Neuronal stem cell (in vitro differentiated cells): ENCODE measurements around the gene SFR1.
"Not testable (repeated sequence)": the region's sequence is repeated elsewhere in the genome, so short reads cannot be mapped to it uniquely, and the experiment has no call there.

ENCODE experiments used
- DNase-seq: peaks from one replicate; pipeline ENCODE4 v3.0.0-alpha.2; 2013; ENCODE audit warnings: low spot score
- H2AFZ ChIP-seq: one replicate; pipeline ENCODE4 v1.6.1; 2013; ENCODE audit warnings: mild to moderate bottlenecking, low read length, inconsistent platforms
- H2AK5ac ChIP-seq: 2 replicates; pipeline ENCODE4 v1.6.1; 2013; ENCODE audit warnings: low read depth, mild to moderate bottlenecking, inconsistent platforms, low read length, moderate library complexity, mixed read lengths
- H2BK120ac ChIP-seq: 2 replicates; pipeline ENCODE4 v1.6.1; 2013; ENCODE audit warnings: low read depth, mild to moderate bottlenecking, inconsistent platforms, low read length, moderate library complexity, mixed read lengths
- H2BK12ac ChIP-seq: one replicate; pipeline ENCODE4 v1.6.1; 2013; ENCODE audit warnings: low read length, inconsistent platforms
- H2BK15ac ChIP-seq: 2 replicates; pipeline ENCODE4 v1.6.1; 2013; ENCODE audit warnings: mild to moderate bottlenecking, low read length, inconsistent platforms, mixed read lengths
- H2BK5ac ChIP-seq: one replicate; pipeline ENCODE4 v1.6.1; 2013; ENCODE audit warnings: inconsistent platforms, mild to moderate bottlenecking, low read length, moderate library complexity
- H3K14ac ChIP-seq: one replicate; pipeline ENCODE4 v1.6.1; 2013; ENCODE audit warnings: low read length, inconsistent platforms
- H3K18ac ChIP-seq: 2 replicates; pipeline ENCODE4 v1.6.1; 2013; ENCODE audit warnings: low read length, inconsistent platforms
- H3K23ac ChIP-seq: 2 replicates; pipeline ENCODE4 v1.6.1; 2013; ENCODE audit warnings: low read depth, mild to moderate bottlenecking, mixed read lengths, low read length, inconsistent platforms; ENCODE audit not compliant: poor library complexity
- H3K27ac ChIP-seq: replicated peaks from 3 replicates; pipeline ENCODE4 v1.5.1; 2013; ENCODE audit warnings: low read length, inconsistent platforms
- H3K27me3 ChIP-seq, 3 experiments: 2 replicates each; pipeline ENCODE4 v1.6.1; 2013; ENCODE audit warnings: low read length in 3 of 3, mild to moderate bottlenecking in 2 of 3, inconsistent platforms in 1 of 3, low read depth in 1 of 3, mixed read lengths in 1 of 3, moderate library complexity in 1 of 3; ENCODE audit not compliant: control insufficient read depth in 3 of 3, insufficient read depth in 3 of 3
- H3K36me3 ChIP-seq, 2 donors: replicated peaks in 1 of 2; 2 replicates each; pipeline ENCODE4 v1.6.1; 2013; ENCODE audit warnings: low read length in 2 of 2; ENCODE audit not compliant: control insufficient read depth in 2 of 2, insufficient read depth in 2 of 2
- H3K4ac ChIP-seq: 2 replicates; pipeline ENCODE4 v1.6.1; 2013; ENCODE audit warnings: inconsistent platforms, mild to moderate bottlenecking, low read length, moderate library complexity
- H3K4me1 ChIP-seq, 2 donors: 1 replicate in 1 of 2; 2 replicates in 1 of 2; pipeline ENCODE4 v1.6.1; 2013; ENCODE audit warnings: low read length in 2 of 2, low read depth in 1 of 2; ENCODE audit not compliant: control insufficient read depth in 2 of 2, insufficient read depth in 1 of 2
- H3K4me2 ChIP-seq: one replicate; pipeline ENCODE4 v1.6.1; 2013; ENCODE audit warnings: mild to moderate bottlenecking, low read length, inconsistent platforms; ENCODE audit not compliant: insufficient read depth, poor library complexity, severe bottlenecking
- H3K4me3 ChIP-seq, 2 donors: 2 replicates each; pipeline ENCODE4 v1.5.1; 2013; ENCODE audit warnings: low read length in 2 of 2, mild to moderate bottlenecking in 2 of 2, inconsistent platforms in 1 of 2, moderate library complexity in 1 of 2
- H3K79me1 ChIP-seq: one replicate; pipeline ENCODE4 v1.6.1; 2013; ENCODE audit warnings: low read depth, mild to moderate bottlenecking, inconsistent platforms, low read length, moderate library complexity
- H3K9ac ChIP-seq: one replicate; pipeline ENCODE4 v1.6.1; 2013; ENCODE audit warnings: mild to moderate bottlenecking, low read depth, low read length, inconsistent platforms; ENCODE audit not compliant: poor library complexity
- H3K9me3 ChIP-seq, 2 donors: replicated peaks in 1 of 2; 2 replicates each; pipeline versions ENCODE3 to v1.6.1; 2013; ENCODE audit warnings: low read length in 2 of 2, mild to moderate bottlenecking in 2 of 2, inconsistent platforms in 1 of 2, low read depth in 1 of 2, mixed read lengths in 1 of 2, moderate library complexity in 1 of 2; ENCODE audit not compliant: control insufficient read depth in 2 of 2, insufficient read depth in 1 of 2
- H4K8ac ChIP-seq: one replicate; pipeline ENCODE4 v1.6.1; 2013; ENCODE audit warnings: low read depth, mild to moderate bottlenecking, inconsistent platforms, low read length, moderate library complexity
- H4K91ac ChIP-seq: one replicate; pipeline ENCODE4 v1.6.1; 2013; ENCODE audit warnings: low read length, low read depth, mild to moderate bottlenecking, inconsistent platforms; ENCODE audit not compliant: poor library complexity
- WGBS, 2 donors: extraction: QIAGEN DNeasy Blood & Tissue Kit; methylation state at CpG; one replicate each; pipeline ENCODE4 v1.1.7; 2013; ENCODE audit warnings: missing lambda C conversion rate in 2 of 2, mixed read lengths in 1 of 2; ENCODE audit not compliant: insufficient read length in 2 of 2, insufficient replicate concordance in 1 of 2; ENCODE audit errors: extremely low coverage in 2 of 2; 5-methylcytosine and 5-hydroxymethylcytosine counted together

SFR1 gene

GRCh38 chr10:104174136-104174535 is 52.2 kb downstream of the SFR1 start:
- no CpG with 5 or more reads among the region's 1 CpG for WGBS, 2 donors
- not testable (repeated sequence) for H2BK5ac ChIP-seq, H2AFZ ChIP-seq, H4K8ac ChIP-seq, H3K9ac ChIP-seq, H3K14ac ChIP-seq, H3K79me1 ChIP-seq, H2BK120ac ChIP-seq, H3K36me3 ChIP-seq, H2BK12ac ChIP-seq, H3K27ac ChIP-seq, H2BK15ac ChIP-seq, H4K91ac ChIP-seq, H3K4me1 ChIP-seq, H3K4me3 ChIP-seq, H3K4ac ChIP-seq, H2AK5ac ChIP-seq, H3K23ac ChIP-seq, H3K9me3 ChIP-seq, H3K4me2 ChIP-seq, H3K18ac ChIP-seq, DNase-seq
- H3K27me3 ChIP-seq, result peaks cover 0 to 11% (median 0%) of the 10 kb centered on the region in 3 experiments
